B cell (primary cell): ENCODE data around the gene HNRNPD. TPM values are rescaled to one million over a fixed set of nuclear protein-coding genes. Genes with fewer than 3 reads are reported as not detected.
"Not testable (repeated sequence)": the region's sequence is repeated elsewhere in the genome, so short reads cannot be mapped to it uniquely, and the experiment has no call there.

Experiments
- ATAC-seq: fragments of 200-7000 bp; cut with Tn5 transposase; one replicate; pipeline ENCODE4 v1.10.0; 2021; ENCODE audit warnings: low read depth, mild to moderate bottlenecking, moderate number of reproducible peaks, moderate library complexity
- CTCF ChIA-PET: fragments of 350-600 bp; sonication (Branson Sonifier 250); formaldehyde crosslinking; loops from one replicate; lab custom pipeline; 2021; ENCODE audit warnings: antibody characterized with exemption, inconsistent platforms; lab: Charles Lee
- POLR2A ChIA-PET: fragments of 350-600 bp; sonication (Branson Sonifier 250); formaldehyde crosslinking; loops from one replicate; lab custom pipeline; 2021; ENCODE audit warnings: antibody characterized with exemption; lab: Charles Lee
- DNase-seq: peaks from one replicate; pipeline ENCODE4 v3.0.0; 2013
- H2AFZ ChIP-seq: 2 replicates; pipeline ENCODE4 v1.6.1; 2012; ENCODE audit warnings: mild to moderate bottlenecking, low read depth, low read length; ENCODE audit not compliant: insufficient read depth, poor library complexity, severe bottlenecking
- H3K27ac ChIP-seq, 2 donors: 1 replicate in 1 of 2; 2 replicates in 1 of 2; pipeline ENCODE4 v1.5.1; 2012 to 2013; ENCODE audit warnings: low read length in 2 of 2, mild to moderate bottlenecking in 2 of 2, moderate library complexity in 1 of 2
- H3K27me3 ChIP-seq, 4 experiments: fragments of 200-600 bp in 1 of 4; sonication (generic) in 1 of 4; replicated peaks in 1 of 4; 1 replicate in 2 of 4; 2 replicates in 2 of 4; pipeline versions ENCODE4 v1.6.1 to v1.7.0; 2013 to 2016; ENCODE audit warnings: low read length in 3 of 4, mild to moderate bottlenecking in 2 of 4, mixed read lengths in 1 of 4, moderate library complexity in 1 of 4; ENCODE audit not compliant: insufficient read depth in 4 of 4, control insufficient read depth in 3 of 4; ENCODE audit errors: control extremely low read depth in 1 of 4
- H3K36me3 ChIP-seq, 2 experiments: replicated peaks in 1 of 2; 1 replicate in 1 of 2; 2 replicates in 1 of 2; pipeline versions ENCODE4 v1.6.1 to v1.7.1; 2013; ENCODE audit warnings: low read length in 1 of 2; ENCODE audit not compliant: insufficient read depth in 2 of 2, control insufficient read depth in 1 of 2; ENCODE audit errors: control extremely low read depth in 1 of 2, extremely low read depth in 1 of 2
- H3K4me1 ChIP-seq, 2 donors: fragments of 200-600 bp in 1 of 2; sonication (generic) in 1 of 2; 1 replicate in 1 of 2; 2 replicates in 1 of 2; pipeline versions ENCODE4 v1.5.1 to v1.6.1; 2013 to 2017; ENCODE audit warnings: low read length in 2 of 2; ENCODE audit not compliant: control insufficient read depth in 2 of 2, insufficient read depth in 2 of 2
- H3K4me2 ChIP-seq: replicated peaks from 2 replicates; pipeline ENCODE3; 2012; ENCODE audit warnings: mild to moderate bottlenecking, low read depth, low read length; ENCODE audit not compliant: poor library complexity, severe bottlenecking
- H3K4me3 ChIP-seq, 5 experiments: fragments of 200-600 bp in 1 of 5; sonication (generic) in 1 of 5; 1 replicate in 3 of 5; 2 replicates in 2 of 5; pipeline versions ENCODE4 v1.5.1 to v1.7.0; 2011 to 2016; ENCODE audit warnings: low read length in 4 of 5, mild to moderate bottlenecking in 4 of 5, low read depth in 2 of 5, control low read depth in 1 of 5, moderate library complexity in 1 of 5; ENCODE audit not compliant: insufficient read depth in 1 of 5; ENCODE audit errors: control extremely low read depth in 1 of 5, extremely low read depth in 1 of 5
- H3K79me2 ChIP-seq: fragments of 200-600 bp; sonication (generic); one replicate; pipeline ENCODE4 v1.6.0; 2016; ENCODE audit warnings: low read length; ENCODE audit not compliant: control insufficient read depth, insufficient read depth
- H3K9ac ChIP-seq: fragments of 200-600 bp; sonication (generic); 2 replicates; pipeline ENCODE4 v1.6.1; 2017; ENCODE audit warnings: mild to moderate bottlenecking, low read length, moderate library complexity
- H3K9me3 ChIP-seq, 3 donors: one replicate each; pipeline versions ENCODE4 v1.6.1 to v1.7.1; 2013; ENCODE audit warnings: low read length in 2 of 3; ENCODE audit not compliant: control insufficient read depth in 2 of 3, insufficient read depth in 1 of 3; ENCODE audit errors: control extremely low read depth in 1 of 3
- H4K20me1 ChIP-seq: 2 replicates; pipeline ENCODE4 v1.6.0; 2012; ENCODE audit warnings: mild to moderate bottlenecking, low read length; ENCODE audit not compliant: insufficient read depth, control insufficient read depth, poor library complexity, severe bottlenecking
- H3K27ac Mint-ChIP-seq: one replicate; pipeline ENCODE4 v1.8.0; 2021; ENCODE audit warnings: mixed read lengths
- H3K27me3 Mint-ChIP-seq: one replicate; pipeline ENCODE4 v1.8.0; 2021; ENCODE audit warnings: mixed read lengths
- H3K4me1 Mint-ChIP-seq: one replicate; pipeline ENCODE4 v1.8.0; 2021; ENCODE audit warnings: mixed read lengths
- H3K4me3 Mint-ChIP-seq: one replicate; pipeline ENCODE4 v1.8.0; 2021; ENCODE audit warnings: mixed read lengths
- H3K9me3 Mint-ChIP-seq: one replicate; pipeline ENCODE4 v1.8.0; 2022; ENCODE audit warnings: mixed read lengths; ENCODE audit not compliant: insufficient read depth
- CTCF ChIP-seq: fragments of 200-600 bp; IDR thresholded peaks from one replicate; pipeline ENCODE4 v1.8.0; 2022; ENCODE audit warnings: antibody characterized with exemption, mild to moderate bottlenecking
- EZH2 ChIP-seq: IDR thresholded peaks from 2 replicates; pipeline ENCODE4 v1.6.1; 2012; ENCODE audit warnings: borderline replicate concordance, low read depth, mild to moderate bottlenecking, moderate library complexity, low read length; ENCODE audit not compliant: insufficient read depth, poor library complexity, severe bottlenecking
- WGBS: methylation state at CpG from one replicate; pipeline ENCODE4 v1.1.5; 2013; ENCODE audit warnings: missing lambda C conversion rate; ENCODE audit not compliant: insufficient coverage; 5-methylcytosine and 5-hydroxymethylcytosine counted together
- intact Hi-C: fragments of 100-400 bp; cut with micrococcal nuclease; formaldehyde crosslinking; loops from one replicate; pipeline ENCODE4 v1.10.0; 2022
- polyA plus RNA-seq: library from polyadenylated mRNA; depleted of rRNA; stranded (reverse); fragments of >200 nt; gene quantifications from 2 replicates; pipeline ENCODE4 v1.2.3, GENCODE V29; 2012
- total RNA-seq, 2 donors: library from RNA; stranded (reverse); fragments of 120-200 nt in 1 of 2; gene quantifications; 1 replicate in 1 of 2; 2 replicates in 1 of 2; pipeline versions ENCODE4 v1.2.3 to v1.2.4, GENCODE V29; 2013 to 2022

The HNRNPD gene
- total and polyA plus RNA-seq, 2 donors (not counting 1 experiment from before 2014, with no cell fraction given) = 120 to 280 TPM

DNA sequence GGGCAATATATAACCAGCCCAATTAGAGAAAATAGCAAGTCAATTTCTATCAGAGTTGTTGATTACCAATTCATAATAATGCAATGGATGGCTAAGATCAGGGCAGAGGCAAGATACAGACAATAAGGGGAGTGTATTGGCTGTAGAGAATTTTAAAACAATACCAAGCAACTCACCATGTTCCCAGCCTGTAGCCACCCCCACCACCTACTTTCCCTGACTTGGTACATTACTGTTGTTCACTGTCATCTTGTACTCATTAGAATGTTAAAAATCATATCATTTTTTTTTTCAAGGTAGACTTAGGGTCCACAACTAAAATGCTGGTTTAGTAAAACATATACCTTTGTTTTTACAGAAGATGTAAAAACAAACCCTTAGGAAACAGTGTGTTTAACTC, 27.7 kb downstream of the HNRNPD start:
- Histone ChIP-seq H3K79me2 (peaks cover 5% of the 10 kb centered on the region), H3K9ac (no peak overlapping the region), H3K4me3 (no peak overlapping the region), H3K27ac (peak overlapping the region in 1 of 2 donors; percentile 31), H4K20me1 (no peaks in the 10 kb centered on the region), H2AFZ (no peak overlapping the region), H3K9me3 (no peaks in the 10 kb centered on the region), H3K4me2 (no peak overlapping the region), H3K4me1 (no peaks in the 10 kb centered on the region), H3K27me3 (no peaks in the 10 kb centered on the region), H3K36me3 (peaks cover 8 to 12% of the 10 kb centered on the region in 2 experiments)
- Mint-ChIP-seq H3K27me3 (no peaks in the 10 kb centered on the region), H3K27ac (peak overlapping the region; percentile 24), H3K4me3 (no peak overlapping the region), H3K4me1 (peaks cover 13% of the 10 kb centered on the region), H3K9me3 (no peaks in the 10 kb centered on the region)
- intact Hi-C loops = no loop called here
- DNase-seq (no peak), ATAC-seq (no peak)
- ChIA-PET CTCF (interaction anchor here (1.4 kb wide), 1 partner anchor 15 kb away, joined by 3 read pairs; no protein-coding TSS in a partner anchor), POLR2A (no interaction called here)
- no peak for TF ChIP-seq CTCF
- no peak for TF ChIP-seq EZH2

DNA sequence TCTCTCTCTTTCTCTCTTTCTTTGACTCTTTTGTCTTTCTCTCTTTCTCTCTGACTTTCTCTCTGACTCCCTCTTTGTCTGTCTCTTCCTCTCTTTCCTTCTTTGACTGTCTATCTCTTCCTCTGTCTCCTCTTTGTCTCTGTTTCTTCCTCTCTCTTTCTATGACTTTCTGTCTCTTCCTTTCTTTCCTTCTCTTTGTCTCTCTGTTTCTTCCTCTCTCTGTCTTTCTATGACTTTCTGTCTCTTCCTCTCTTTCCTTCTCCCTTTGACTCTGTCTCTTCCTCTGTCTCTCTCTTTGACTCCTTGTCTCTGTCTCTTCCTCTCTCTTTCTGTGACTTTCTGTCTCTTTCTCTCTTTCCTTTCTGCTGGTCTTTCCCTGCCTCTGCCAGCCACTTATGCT, 38.7 kb downstream of the HNRNPD start:
- Histone ChIP-seq H3K9me3 (peaks cover 0 to 18% (median 0%) of the 10 kb centered on the region in 3 donors), H3K9ac (no peak overlapping the region), H3K79me2 (no peaks in the 10 kb centered on the region), H3K4me2 (no peak overlapping the region), H3K4me1 (no peaks in the 10 kb centered on the region), H3K27ac (no peak overlapping the region), H4K20me1 (no peaks in the 10 kb centered on the region), H3K27me3 (no peaks in the 10 kb centered on the region), H3K4me3 (no peak overlapping the region), H3K36me3 (no peaks in the 10 kb centered on the region), H2AFZ (no peak overlapping the region)
- DNase-seq (no peak), ATAC-seq (no peak)
- no peaks in the 10 kb centered on the region for H3K9me3 Mint-ChIP-seq
- POLR2A ChIA-PET = no interaction called here
- no peak overlapping the region for H3K4me3 Mint-ChIP-seq
- no peaks in the 10 kb centered on the region for H3K4me1 Mint-ChIP-seq
- intact Hi-C loops = no loop called here
- CTCF ChIA-PET = no interaction called here
- TF ChIP-seq CTCF (no peak), EZH2 (no peak)
- no peak overlapping the region for H3K27ac Mint-ChIP-seq
- no peaks in the 10 kb centered on the region for H3K27me3 Mint-ChIP-seq

GRCh38 chr4:82333641-82334040, 40.1 kb downstream of the HNRNPD start:
- H3K9me3 ChIP-seq = peaks cover 0 to 15% (median 1%) of the 10 kb centered on the region in 3 donors
- H3K9me3 Mint-ChIP-seq, H3K27ac ChIP-seq, ATAC-seq, H3K4me3 ChIP-seq, H3K9ac ChIP-seq, H3K79me2 ChIP-seq, H3K27me3 Mint-ChIP-seq, H3K4me2 ChIP-seq, H3K27me3 ChIP-seq, H3K4me1 ChIP-seq, H3K4me3 Mint-ChIP-seq, POLR2A ChIA-PET, H4K20me1 ChIP-seq, H3K36me3 ChIP-seq, H3K27ac Mint-ChIP-seq, H3K4me1 Mint-ChIP-seq, intact Hi-C loops, DNase-seq, H2AFZ ChIP-seq, CTCF ChIA-PET: not testable (repeated sequence)
- 99% methylated on average over 9 of the region's 9 CpGs for WGBS
